NAMALWA (cell line): ENCODE data around the gene CENPT.

Source experiments
- DNase-seq: peaks from one replicate; pipeline ENCODE4 v3.0.0-alpha.2; 2015; ENCODE audit warnings: low spot score

The CENPT gene

DNA sequence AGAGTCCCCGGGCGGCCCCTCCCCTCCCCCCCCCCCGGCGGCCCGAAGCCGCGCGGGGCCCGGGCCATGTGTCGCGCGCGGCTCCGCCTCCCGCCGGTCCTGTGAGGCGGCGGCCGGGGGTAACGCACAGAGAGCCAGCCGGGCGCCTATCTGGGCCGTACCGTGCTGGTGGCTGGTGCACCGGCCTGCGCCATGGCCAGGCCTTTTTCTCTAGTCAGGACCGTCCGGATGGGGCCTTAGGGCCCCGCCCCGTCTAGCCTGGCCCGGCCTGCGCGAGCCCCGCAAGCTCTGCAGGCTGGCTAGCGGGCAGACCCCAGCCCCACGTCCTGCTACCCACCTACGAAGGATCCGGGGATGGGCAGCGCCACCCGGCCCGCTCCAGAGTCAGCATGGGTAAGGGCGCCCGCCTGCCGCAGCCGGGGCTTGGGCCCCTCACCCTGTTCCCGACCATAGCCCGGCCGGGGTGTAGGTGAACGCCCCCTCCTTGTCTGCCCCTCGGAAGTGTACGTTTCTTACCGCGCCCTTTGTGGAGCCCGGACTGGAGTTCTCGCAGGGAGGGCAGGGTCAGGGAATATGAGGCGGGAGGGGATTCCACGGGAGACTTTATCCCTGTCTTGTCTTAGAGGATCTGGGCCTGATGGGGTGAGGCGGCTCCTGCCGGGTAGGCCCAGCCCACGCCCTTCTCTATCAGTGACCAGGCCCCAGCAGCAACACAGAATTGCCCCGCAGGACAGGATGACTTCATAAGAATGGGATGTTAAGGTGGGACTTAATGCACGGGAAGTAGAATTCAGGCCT lies at the start of gene CENPT:
CENPT (minus strand) TSS at position 630 of the 798 bp plus-strand sequence. CDS start 13,834 bp downstream, outside the sequence.
- DNase-seq: peak; percentile 27

DNA sequence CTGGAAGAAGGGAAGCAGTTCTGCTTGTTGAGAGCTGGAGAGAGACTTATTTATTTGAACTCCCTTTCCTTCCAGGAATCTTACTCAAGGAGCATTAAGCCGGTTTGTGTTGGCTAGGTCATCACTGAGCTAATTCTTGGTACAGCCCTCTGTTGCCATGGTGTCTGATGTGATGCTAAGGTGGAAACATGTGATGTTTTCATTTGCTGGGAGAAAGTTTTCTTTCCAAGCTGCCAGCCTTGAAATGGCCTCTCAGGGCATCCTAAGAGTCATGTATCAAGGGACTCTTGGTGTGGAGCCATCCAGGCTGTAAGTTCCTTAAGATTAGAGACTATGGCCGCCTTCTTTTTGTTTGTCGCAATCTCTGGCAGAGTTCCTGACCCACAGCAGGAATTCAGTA lies 49.7 kb upstream of the CENPT start:
- DNase-seq: no peak

GRCh38 chr16:67893743-67894399 lies 46.4 kb upstream of the CENPT start:
- DNase-seq: peak; percentile 31

DNA sequence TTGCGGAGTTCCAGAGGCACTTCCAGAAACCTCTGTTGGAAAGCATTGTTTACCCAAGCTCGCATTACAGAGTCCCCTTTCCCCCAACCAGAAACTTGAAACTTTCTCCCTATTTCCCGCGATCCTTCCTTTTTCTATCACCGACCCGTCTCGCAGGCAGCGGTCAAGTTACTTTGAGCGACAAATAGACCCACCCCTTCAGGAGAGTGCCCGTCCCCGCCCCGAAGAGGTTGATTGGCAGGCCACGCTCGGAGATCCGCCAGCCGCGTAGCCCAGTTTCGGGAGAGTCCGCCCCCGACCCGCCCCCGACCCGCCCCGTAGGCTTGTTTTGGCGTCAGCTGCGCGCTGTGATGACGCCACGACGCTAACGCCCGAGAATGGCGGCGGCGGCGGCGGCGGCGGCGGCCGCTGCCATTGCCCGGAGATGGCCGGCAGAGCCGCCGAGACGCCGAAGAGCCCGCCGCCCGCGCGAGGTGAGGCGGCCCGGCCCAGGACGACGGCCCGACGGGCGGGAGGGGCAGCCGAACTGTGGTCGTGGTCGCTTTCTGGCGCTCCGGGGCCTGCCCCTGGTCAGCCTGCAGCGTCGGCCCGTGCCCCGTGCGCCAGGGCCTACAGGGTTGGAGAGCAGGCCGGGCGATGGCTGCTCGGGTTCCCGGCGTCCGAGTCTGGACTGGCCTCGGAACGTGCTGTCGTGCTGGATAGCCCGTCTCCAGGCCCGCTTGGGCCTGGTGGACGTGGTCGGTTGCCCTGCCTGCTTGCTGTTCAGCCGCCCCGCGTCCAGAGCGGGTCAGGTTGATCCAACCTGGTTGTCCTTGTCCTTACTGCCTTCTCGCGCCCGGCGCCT lies 45.6 kb upstream of the CENPT start, which contains the start of gene PSKH1:
PSKH1 (plus strand) TSS at position 356 of the 844 bp plus-strand sequence. CDS start 15,496 bp downstream, outside the sequence.
- peak; percentile 95 for DNase-seq

DNA sequence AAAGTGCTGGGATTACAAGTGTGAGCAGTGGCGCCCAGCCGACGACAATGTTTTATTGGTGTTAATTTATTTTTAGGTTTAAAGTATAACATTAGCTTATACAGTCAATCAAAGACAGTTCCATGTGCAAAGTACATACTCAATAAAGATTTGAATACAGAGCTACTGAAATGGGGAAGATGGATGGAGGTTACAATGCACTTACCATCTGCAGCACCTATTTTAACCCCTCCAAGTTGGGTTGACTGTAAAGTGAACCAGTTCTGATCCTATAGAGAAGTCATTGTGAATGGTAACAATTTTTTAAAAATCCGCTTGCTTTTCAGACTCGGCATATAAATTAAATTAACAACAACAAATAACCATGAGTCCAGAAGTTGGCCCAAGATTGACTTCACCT lies 44.9 kb upstream of the CENPT start:
- peak; percentile 18 for DNase-seq

GRCh38 chr16:67888331-67888730 lies 40.8 kb upstream of the CENPT start:
- DNase-seq: no peak

DNA sequence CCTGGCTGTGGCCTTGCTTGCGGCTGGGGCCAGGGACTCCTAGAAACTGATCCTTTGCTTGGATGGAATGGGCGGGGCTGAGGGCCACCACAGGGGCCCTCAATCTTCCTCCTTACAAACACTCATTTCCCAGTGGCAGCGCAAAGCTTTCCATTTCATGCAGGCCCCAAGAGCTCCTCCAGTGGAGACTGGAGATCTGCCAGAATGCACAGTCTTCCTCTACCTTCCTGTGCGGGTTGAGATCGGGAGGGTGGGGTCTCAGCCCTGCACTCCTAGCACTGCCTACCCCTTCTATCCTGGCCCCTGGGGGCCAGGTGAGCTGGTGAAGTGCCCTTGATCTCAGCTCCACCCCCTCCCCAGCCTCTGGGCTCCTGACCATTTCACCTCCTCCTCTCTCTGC lies 38.9 kb upstream of the CENPT start:
- no peak for DNase-seq

GRCh38 chr16:67885976-67886375 lies 38.5 kb upstream of the CENPT start:
- DNase-seq: no peak

DNA sequence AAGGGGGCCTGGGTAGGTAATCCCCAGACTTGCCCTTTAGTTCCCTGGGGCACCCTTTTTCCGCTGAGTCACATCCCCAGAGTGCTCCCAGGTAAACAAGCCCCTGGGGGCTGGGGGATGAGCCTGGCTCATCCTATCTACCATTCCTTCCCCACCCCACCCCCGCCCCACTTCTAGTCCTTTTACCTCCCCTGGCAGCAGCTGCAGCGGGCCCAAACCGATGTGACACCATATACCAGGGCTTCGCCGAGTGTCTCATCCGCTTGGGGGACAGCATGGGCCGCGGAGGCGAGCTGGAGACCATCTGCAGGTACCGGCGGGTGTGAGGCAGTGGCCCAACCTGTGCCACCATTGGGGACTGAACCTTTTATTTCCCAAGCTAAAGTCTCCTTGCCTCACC lies 38.1 kb upstream of the CENPT start:
- DNase-seq: no peak

DNA sequence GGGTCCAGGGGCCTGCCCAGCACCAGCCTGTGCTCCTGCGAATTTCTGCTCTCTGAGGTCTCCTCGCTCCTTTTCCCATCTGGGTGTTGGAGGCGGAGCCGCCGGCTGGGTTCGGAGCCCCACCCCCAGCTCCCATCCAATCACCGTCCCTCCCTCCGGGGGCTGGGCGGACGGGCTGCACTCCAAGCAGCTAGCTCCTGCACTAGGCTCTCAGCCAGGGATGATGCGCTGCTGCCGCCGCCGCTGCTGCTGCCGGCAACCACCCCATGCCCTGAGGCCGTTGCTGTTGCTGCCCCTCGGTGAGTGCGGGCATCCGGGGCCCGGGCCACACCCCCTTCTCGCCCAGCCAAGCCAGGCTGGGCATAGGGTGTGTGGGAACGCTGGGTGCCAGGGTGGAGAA lies 37.2 kb upstream of the CENPT start, which contains the start of gene NRN1L:
NRN1L (plus strand) TSS at position 202 of the 400 bp plus-strand sequence; CDS start at position 221, 19 bp downstream.
- DNase-seq: no peak

- DNase-seq: peak; percentile 67
Observed at GRCh38 chr16:67883872-67884261, 36.4 kb upstream of the CENPT start.

DNA sequence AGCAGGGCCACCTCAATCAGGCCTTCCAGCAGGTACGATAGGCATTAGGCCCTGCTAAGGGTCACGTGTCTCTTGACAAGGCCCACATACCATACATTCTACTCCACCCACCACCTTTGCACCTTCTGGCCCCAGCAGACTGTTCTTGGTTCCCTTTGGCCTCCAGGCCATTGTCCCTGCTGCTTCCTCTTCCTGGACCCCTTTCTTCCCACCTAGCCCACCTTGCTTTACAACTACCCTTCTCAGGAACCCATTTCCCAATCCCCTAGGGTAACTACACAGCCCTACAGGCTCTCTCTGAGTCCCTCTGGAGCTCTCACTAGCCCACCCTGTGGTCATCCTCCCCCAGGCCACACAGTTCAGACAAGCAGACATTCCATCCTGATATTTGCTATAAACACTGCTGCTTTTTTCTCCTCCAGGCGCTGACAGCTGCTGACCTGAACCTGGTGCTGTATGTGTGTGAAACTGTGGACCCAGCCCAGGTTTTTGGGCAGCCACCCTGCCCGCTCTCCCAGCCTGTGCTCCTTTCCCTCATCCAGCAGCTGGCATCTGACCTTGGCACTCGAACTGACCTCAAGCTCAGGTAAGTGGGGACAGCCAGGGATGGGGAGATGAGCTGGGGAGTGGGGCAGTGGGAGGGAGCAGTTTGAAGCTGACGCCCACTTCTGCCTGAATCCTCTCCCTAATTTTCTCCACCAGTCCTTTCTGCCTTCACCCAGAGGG lies 35.8 kb upstream of the CENPT start:
- DNase-seq: no peak

- DNase-seq: no peak
Observed at GRCh38 chr16:67882374-67883145, 35.1 kb upstream of the CENPT start.

DNA sequence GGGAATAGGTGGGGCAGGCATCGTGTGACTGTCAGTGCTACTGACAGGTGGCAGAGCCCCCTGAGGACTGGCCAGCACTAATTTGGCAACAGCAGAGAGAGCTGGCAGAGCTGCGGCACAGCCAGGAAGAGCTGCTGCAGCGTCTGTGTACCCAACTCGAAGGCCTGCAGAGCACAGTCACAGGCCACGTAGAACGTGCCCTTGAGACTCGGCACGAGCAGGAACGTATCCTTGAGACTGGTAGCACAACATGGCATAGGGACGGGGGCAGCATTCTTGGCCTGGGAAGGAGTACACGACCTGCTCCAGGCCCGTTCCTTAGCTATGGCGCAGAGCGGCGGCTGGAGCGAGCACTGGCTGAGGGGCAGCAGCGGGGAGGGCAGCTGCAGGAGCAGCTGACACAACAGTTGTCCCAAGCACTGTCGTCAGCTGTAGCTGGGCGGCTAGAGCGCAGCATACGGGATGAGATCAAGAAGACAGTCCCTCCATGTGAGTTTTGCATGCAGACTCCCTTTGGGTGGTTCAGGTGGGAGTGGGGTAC lies 34.2 kb upstream of the CENPT start:
- DNase-seq: no peak

- no peak for DNase-seq
Observed at GRCh38 chr16:67880584-67880983, 33.1 kb upstream of the CENPT start.

- no peak for DNase-seq
Observed at GRCh38 chr16:67879936-67880335, 32.4 kb upstream of the CENPT start.

- DNase-seq: no peak
Observed at GRCh38 chr16:67879462-67879861, 32.0 kb upstream of the CENPT start.

GRCh38 chr16:67878846-67879245 lies 31.4 kb upstream of the CENPT start:
- DNase-seq: no peak

- DNase-seq: no peak
Observed at GRCh38 chr16:67878232-67878631, 30.7 kb upstream of the CENPT start.

GRCh38 chr16:67877064-67877463 lies 29.6 kb upstream of the CENPT start:
- DNase-seq: no peak

DNA sequence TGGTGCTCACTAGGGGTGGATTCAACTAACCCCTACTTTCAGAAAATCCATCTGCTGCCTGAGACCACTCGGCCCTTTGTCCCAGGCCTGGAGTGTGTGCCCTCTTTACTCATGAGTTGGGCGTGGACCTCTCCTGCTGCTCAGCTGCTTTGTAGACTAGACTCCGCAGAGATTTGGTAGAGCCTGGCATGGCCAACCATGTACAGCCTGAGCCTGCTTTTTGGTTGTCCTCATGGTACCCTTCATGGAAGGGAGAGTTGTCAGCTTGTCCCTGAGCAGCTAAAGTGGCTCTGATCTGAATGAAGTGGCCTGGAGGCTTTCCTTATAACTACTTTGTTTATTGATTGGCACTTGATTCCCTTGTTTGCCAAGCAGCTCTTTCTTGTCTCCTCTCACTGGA lies 26.9 kb upstream of the CENPT start:
- no peak for DNase-seq
